Frontal cortex (tissue), 4 donors: ENCODE measurements around the gene GFRA1. TPM values are rescaled to one million over a fixed set of nuclear protein-coding genes. Genes with fewer than 3 reads are reported as not detected.

Source experiments
- DNase-seq, 2 donors: peaks; one replicate each; pipeline ENCODE4 v3.0.0; 2012; ENCODE audit warnings: low spot score in 2 of 2
- FAIRE-seq: peaks from 2 replicates; lab custom pipeline; 2012; peaks lifted over from hg19 to GRCh38; lab: Jason Lieb, UNC
- total RNA-seq: library from RNA; depleted of rRNA; stranded (reverse); fragments of >200 nt; gene quantifications from one replicate; pipeline ENCODE4 v1.2.3, GENCODE V29; 2014
- donor health status: control.
- donor health status: control.
- donor health status: control.

The GFRA1 gene
- total RNA-seq, 1 donor from 2014 or later, result 8.2 TPM

GRCh38 chr10:116085323-116085722, 187.7 kb downstream of the GFRA1 start:
- DNase-seq, result no peak
- no peak for FAIRE-seq

DNA sequence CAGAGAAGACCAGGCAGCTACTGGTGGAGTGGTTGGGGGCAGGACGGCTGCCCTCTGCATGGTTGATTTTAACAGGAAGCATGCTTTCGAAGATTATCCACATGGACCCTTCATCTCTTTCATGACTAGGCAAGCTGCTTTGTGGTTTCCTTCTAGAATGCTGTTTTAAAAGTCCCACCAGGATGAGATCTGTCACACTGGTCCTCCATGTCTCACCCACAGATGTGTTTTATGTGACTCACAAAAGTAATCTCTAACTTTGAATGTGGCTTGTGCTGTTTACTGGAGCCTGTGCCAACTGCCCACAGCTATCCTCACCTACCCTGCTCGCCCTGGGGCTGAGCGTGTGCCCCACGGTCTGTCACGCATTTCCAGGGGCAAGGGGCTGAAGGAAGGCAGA, 188.8 kb downstream of the GFRA1 start:
- FAIRE-seq, result no peak
- DNase-seq, result no peak

DNA sequence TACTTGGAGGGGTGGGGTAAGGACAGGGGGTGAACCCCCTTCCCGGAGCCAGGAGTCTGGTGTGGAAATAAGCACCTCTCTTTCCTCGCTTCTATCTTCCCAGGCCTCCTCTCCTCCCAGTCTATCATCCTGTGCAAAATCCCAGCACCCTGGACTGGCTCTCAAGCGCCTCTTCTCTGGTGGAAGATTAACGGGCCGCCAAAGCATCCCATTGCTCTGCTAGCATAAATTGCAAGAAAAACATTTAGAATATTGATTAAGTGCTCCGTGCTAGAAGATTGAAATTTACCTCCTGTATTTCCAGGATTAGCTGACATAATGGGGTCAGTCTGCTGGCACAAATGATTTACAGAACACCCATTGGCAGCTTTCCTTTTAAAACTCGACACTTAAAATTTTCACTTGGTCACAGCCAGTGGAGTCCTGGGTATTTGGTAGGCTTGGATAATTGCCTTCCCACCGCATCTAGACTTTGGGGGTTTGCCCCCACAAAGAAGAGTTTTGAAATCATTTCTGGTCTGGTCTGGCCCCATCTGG, 189.7 kb downstream of the GFRA1 start:
- no peak for DNase-seq
- no peak for FAIRE-seq

- no peak for DNase-seq
- FAIRE-seq, result no peak
Observed at GRCh38 chr10:116082762-116083161, 190.2 kb downstream of the GFRA1 start.

DNA sequence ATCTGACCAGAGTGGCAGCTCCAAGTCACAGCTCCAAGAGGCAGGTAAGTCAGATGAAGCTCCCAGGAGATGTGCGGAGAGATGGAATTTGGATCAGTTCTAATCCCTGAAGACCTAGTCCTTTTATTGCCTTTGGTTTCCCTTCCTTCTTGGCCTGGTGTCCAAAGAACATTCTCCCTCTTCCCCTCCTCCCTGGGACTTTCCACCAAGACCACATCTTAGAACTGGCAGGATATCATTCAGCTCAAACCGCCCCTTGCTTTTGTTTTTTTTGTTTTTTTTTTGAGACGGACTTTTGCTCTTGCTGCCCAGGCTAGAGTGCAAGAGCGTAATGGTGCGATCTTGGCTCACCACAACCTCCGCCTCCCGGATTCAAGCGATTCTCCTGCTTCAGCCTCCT, 190.8 kb downstream of the GFRA1 start:
- FAIRE-seq, result no peak

DNA sequence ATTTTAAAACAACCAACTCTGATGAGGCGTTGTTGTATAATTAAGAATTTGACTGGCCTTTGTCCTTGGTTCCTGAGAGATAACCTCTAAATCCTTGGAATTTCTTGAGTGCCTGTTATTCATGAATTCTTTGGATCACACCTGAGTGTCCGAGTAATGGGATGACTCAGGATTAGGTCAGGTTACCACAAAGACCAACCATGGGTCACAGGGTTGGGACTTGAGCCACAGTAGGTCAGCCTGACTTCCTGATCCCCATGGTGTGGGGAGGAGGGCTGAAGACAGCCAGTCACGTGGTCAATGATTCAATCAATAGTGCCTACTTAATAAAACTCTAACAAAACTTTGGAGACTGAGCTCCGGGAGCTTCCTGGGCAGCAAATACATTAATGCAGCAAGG, 192.5 kb downstream of the GFRA1 start:
- no peak for DNase-seq

More for the DNA sequence above, 190.8 kb downstream of the GFRA1 start:
- no peak for DNase-seq

DNA sequence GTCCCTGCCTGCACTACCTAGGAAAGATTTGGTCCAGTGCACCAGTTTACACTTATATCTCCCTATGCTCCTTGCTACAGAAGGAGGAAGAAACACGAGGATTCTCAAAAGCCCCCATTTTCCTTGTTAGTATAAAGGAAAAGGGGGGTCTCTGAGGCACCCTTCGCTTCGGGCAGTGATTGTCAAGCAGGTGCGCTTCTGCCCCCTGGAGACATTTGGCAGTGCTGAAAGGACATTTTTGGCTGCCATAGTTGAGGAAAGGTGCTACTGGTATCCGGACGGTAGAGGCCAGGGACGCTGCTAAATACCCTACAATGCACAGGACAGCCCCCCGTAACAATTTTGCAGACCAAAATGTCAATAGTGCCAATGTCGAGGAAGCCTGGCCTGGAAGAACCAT, 193.7 kb downstream of the GFRA1 start:
- DNase-seq (no peak), FAIRE-seq (no peak)

More for the DNA sequence above, 192.5 kb downstream of the GFRA1 start:
- FAIRE-seq, result no peak

GRCh38 chr10:116076621-116077020, 196.4 kb downstream of the GFRA1 start:
- DNase-seq, result no peak
- FAIRE-seq, result no peak

DNA sequence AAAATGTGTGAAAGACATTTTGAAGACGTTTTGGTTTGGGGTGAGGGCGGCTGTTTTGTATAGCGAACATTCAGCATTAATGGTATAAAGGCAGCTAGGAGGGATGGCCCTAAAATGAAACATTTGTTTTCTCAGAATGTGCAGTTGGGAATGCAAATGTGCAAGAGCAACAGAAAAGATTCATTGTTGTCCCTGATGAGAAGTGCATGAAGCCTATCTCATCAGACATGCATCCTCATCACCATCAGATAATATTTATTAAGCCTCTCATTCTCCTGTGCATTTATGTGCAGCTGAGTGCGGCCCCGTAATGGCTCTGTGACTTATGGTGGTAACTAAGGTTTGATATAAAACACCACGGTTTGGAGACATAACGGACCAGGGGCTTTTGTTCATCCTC, 199.5 kb downstream of the GFRA1 start:
- FAIRE-seq, result no peak

DNA sequence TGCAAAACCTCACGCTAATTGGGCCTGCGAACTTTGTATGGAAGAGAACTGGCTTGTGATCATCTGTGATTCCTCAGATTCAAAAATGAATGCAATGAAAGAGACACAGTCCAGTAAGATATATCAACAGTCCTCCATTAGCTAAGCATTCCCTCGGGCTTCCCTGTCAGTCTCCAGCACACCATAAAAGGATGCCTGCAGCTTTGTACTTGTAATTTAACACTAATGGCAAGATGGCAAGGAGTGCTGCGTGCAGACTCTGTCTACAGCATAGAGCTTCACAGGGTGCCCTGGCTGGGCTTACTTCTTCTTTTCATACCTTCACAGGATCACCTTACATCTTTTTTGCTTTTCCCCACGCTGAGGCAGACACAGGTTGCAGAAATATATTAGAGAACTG, 200.0 kb downstream of the GFRA1 start:
- FAIRE-seq, result no peak
- DNase-seq, result no peak

More for the DNA sequence above, 199.5 kb downstream of the GFRA1 start:
- no peak for DNase-seq

GRCh38 chr10:116071453-116072148, 201.4 kb downstream of the GFRA1 start:
- no peak for DNase-seq
- no peak for FAIRE-seq

DNA sequence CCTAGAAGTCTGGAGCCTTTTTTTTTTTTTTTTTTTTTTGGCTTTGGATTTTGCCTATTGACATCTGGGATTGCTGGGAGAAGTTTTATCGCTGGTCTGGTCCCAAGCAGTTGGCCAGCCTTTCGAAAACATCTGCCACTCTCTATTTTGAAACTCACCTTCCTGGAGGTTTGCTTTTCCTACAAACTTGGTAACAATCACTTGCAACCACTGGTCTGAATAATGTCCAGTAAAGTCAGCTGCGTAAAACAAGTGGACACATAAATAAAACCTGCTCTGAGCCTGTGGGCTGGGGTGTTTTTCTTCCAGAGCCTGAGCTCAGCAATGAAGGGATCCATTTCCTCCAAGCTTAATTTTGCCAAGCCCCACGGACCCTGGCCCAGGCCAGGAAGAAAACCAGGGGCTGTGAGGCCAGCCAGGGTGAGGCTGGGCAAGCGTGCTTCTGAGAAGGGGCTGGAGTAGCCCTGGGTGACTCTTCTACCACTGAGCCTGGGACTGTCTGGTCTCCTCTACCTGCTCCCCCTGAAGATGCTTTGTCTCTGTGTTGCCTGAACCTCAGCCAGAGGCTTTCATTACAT, 202.2 kb downstream of the GFRA1 start:
- no peak for FAIRE-seq
- DNase-seq, result no peak

GRCh38 chr10:116069856-116070255, 203.2 kb downstream of the GFRA1 start:
- FAIRE-seq (no peak), DNase-seq (no peak)

DNA sequence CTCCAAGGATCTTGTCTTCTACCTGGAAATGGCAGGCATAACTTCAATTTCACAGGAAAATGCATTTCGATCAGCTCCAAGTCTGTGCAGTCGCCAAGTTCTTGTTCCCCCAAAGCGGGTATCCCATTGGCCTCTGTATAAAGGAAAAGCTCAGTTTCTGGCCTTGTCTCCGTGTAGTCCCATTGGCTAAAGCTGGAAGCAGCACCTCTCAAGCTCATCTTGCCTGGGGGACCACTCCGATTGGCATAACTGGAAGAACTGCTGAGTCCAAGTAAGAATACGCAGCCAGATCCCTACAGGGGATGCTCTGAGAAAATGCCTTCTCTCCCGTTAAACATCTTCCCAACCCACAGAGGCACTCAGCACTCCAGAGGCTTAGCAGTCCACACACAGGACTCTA, 205.2 kb downstream of the GFRA1 start:
- FAIRE-seq, result no peak

GRCh38 chr10:116063107-116063506, 209.9 kb downstream of the GFRA1 start:
- DNase-seq (no peak), FAIRE-seq (no peak)

More for the DNA sequence above, 205.2 kb downstream of the GFRA1 start:
- no peak for DNase-seq

DNA sequence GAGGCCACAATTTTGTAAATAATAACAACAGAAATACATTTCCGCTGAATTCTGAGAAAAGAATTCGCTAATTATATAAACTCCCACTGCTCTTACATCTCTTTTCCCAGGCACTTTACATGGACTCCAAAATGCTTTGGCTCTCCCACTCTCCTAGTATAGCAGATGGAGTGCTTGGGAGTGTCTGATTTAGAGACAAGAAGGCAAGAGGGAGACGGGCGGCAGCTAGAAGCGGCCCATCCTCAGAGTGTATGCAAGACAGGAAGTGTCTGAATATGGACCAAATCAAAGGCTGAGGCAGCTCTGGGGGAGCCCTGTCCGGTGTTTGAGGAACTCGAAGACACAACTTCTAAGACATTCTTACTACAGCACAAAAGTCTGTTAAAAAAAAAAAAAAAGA, 212.1 kb downstream of the GFRA1 start:
- DNase-seq (no peak), FAIRE-seq (no peak)

GRCh38 chr10:116059320-116059719, 213.7 kb downstream of the GFRA1 start:
- no peak for FAIRE-seq
- DNase-seq, result no peak

DNA sequence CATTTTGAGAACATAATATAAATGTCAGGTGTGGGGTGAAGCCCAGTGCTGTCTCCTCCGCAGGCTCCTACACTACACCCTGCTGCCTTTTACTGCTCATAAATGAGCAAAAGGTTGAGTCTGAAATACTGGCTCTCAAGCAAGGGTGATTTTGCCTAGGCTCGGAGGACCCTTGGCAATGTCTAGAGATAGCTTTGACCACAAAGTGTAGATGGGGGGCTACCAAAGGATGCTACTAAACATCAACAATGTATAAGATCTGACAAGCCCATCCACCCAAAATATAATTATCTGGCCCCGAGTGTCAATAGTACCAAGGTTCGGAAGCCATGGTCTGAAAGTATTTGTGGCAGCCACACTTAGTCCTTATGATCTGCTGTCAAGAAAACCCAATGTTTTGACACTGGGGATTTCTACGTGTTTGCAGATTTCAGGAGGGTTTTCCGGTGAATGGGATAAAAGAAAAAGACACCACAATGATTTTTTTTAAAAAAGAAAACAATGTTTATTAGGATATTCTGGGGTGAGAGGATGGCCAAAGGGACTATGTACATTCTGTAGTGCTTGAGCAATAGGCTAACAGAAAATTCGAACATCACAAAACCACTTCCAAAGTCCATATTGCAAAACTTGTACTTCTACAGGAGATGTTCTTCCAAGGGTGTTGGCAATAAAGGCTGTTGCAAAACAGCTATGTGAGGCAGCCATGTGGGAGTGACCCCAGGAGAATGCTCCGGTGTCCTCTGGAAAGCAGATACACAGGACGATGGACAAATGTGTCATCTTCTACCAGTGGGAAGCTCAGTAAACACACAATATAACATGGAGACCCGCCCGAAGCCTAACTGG, 216.3 kb downstream of the GFRA1 start:
- DNase-seq (no peak), FAIRE-seq (no peak)

GRCh38 chr10:116055917-116056252, 217.1 kb downstream of the GFRA1 start:
- DNase-seq, result no peak
- no peak for FAIRE-seq

- FAIRE-seq (no peak), DNase-seq (no peak)
Observed at GRCh38 chr10:116055252-116055916, 217.6 kb downstream of the GFRA1 start.
